Measurements from ENCODE around the gene HNF4A. TPM values are rescaled to one million over a fixed set of nuclear protein-coding genes. Genes with fewer than 3 reads are reported as not detected.

The HNF4A gene
- total and polyA plus RNA-seq, 2 of the 13 experiments (the other 11 are each of a cell fraction or from before 2014, with no cell fraction given): 80.9 to 169 TPM

DNA sequence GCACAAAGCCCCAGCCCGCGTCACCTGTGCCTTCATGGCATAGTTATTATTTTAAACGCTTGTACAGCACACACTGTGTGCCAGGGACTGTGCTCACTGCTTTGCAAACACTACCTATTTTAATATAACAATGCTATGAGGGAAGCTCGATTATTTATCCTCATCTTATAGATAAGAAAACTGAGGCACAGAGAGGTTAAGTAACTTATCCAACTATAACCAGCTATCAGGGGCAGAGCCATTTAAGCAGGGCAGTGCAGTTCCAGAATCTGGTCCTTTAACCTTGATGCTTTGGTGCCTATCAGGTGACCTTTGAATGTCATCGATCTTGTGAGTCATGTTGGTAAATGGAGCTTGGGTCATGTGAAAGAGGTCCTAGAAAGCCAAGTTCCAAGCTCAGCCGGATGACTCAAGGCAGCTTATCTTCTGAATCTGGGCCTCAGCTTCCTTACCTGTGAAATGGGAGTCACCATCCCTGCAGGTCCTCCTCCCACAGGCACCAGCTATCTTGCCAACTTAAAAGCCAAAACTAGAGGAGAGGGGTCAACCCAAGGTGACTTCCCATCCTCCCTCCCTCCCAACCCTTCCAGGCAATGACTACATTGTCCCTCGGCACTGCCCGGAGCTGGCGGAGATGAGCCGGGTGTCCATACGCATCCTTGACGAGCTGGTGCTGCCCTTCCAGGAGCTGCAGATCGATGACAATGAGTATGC, 63.8 kb downstream of the HNF4A start (continued):
- TF ChIP-seq BRCA1 (CRISPR knock-in tag; IDR thresholded peaks at IDR 0.05): no peak
- TF ChIP-seq GFI1 (CRISPR knock-in tag; IDR thresholded peaks at IDR 0.05; ENCODE audit: borderline replicate concordance): peak; percentile 68; the same call in 1 of the 2 replicates
- no peak for TF ChIP-seq ZNF672 (CRISPR knock-in tag; IDR thresholded peaks at IDR 0.05)
- peak; percentile 95 for TF ChIP-seq HNF4A (CRISPR knock-in tag; IDR thresholded peaks at IDR 0.05)
- peak; percentile 96 for TF ChIP-seq SMAD3 (CRISPR knock-in tag; IDR thresholded peaks at IDR 0.05)
- TF ChIP-seq, protein P1, sequence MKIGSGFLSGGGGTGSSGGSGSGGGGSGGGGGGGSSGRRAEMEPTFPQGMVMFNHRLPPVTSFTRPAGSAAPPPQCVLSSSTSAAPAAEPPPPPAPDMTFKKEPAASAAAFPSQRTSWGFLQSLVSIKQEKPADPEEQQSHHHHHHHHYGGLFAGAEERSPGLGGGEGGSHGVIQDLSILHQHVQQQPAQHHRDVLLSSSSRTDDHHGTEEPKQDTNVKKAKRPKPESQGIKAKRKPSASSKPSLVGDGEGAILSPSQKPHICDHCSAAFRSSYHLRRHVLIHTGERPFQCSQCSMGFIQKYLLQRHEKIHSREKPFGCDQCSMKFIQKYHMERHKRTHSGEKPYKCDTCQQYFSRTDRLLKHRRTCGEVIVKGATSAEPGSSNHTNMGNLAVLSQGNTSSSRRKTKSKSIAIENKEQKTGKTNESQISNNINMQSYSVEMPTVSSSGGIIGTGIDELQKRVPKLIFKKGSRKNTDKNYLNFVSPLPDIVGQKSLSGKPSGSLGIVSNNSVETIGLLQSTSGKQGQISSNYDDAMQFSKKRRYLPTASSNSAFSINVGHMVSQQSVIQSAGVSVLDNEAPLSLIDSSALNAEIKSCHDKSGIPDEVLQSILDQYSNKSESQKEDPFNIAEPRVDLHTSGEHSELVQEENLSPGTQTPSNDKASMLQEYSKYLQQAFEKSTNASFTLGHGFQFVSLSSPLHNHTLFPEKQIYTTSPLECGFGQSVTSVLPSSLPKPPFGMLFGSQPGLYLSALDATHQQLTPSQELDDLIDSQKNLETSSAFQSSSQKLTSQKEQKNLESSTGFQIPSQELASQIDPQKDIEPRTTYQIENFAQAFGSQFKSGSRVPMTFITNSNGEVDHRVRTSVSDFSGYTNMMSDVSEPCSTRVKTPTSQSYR (CRISPR knock-in tag; IDR thresholded peaks at IDR 0.05; ENCODE audit: borderline replicate concordance): peak; percentile 39; the same call in 1 of the 2 replicates
- peak; percentile 14; the same call in 1 of the 2 replicates for TF ChIP-seq ZBTB7A (CRISPR knock-in tag; IDR thresholded peaks at IDR 0.05)
- no peak for TF ChIP-seq ZNF674 (CRISPR knock-in tag; IDR thresholded peaks at IDR 0.05; ENCODE audit: low read depth)
- TF ChIP-seq NFYB (CRISPR knock-in tag; IDR thresholded peaks at IDR 0.05): no peak
- no peak for TF ChIP-seq ZNF44 (CRISPR knock-in tag; IDR thresholded peaks at IDR 0.05)
- TF ChIP-seq ISX (CRISPR knock-in tag; conservative IDR thresholded peaks at IDR 0.05): no peak
- TF ChIP-seq HNRNPUL1 (IDR thresholded peaks at IDR 0.05; ENCODE audit: low read depth, low read length): no peak
- TF ChIP-seq, protein P2, sequence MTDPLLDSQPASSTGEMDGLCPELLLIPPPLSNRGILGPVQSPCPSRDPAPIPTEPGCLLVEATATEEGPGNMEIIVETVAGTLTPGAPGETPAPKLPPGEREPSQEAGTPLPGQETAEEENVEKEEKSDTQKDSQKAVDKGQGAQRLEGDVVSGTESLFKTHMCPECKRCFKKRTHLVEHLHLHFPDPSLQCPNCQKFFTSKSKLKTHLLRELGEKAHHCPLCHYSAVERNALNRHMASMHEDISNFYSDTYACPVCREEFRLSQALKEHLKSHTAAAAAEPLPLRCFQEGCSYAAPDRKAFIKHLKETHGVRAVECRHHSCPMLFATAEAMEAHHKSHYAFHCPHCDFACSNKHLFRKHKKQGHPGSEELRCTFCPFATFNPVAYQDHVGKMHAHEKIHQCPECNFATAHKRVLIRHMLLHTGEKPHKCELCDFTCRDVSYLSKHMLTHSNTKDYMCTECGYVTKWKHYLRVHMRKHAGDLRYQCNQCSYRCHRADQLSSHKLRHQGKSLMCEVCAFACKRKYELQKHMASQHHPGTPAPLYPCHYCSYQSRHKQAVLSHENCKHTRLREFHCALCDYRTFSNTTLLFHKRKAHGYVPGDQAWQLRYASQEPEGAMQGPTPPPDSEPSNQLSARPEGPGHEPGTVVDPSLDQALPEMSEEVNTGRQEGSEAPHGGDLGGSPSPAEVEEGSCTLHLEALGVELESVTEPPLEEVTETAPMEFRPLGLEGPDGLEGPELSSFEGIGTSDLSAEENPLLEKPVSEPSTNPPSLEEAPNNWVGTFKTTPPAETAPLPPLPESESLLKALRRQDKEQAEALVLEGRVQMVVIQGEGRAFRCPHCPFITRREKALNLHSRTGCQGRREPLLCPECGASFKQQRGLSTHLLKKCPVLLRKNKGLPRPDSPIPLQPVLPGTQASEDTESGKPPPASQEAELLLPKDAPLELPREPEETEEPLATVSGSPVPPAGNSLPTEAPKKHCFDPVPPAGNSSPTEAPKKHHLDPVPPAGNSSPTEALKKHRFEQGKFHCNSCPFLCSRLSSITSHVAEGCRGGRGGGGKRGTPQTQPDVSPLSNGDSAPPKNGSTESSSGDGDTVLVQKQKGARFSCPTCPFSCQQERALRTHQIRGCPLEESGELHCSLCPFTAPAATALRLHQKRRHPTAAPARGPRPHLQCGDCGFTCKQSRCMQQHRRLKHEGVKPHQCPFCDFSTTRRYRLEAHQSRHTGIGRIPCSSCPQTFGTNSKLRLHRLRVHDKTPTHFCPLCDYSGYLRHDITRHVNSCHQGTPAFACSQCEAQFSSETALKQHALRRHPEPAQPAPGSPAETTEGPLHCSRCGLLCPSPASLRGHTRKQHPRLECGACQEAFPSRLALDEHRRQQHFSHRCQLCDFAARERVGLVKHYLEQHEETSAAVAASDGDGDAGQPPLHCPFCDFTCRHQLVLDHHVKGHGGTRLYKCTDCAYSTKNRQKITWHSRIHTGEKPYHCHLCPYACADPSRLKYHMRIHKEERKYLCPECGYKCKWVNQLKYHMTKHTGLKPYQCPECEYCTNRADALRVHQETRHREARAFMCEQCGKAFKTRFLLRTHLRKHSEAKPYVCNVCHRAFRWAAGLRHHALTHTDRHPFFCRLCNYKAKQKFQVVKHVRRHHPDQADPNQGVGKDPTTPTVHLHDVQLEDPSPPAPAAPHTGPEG (CRISPR knock-in tag; IDR thresholded peaks at IDR 0.05): no peak
- TF ChIP-seq KLF16 (CRISPR knock-in tag; IDR thresholded peaks at IDR 0.05): peak in 1 of 2 experiments; percentile 88; a peak in 2 of 4 replicates
- TF ChIP-seq, protein P3, sequence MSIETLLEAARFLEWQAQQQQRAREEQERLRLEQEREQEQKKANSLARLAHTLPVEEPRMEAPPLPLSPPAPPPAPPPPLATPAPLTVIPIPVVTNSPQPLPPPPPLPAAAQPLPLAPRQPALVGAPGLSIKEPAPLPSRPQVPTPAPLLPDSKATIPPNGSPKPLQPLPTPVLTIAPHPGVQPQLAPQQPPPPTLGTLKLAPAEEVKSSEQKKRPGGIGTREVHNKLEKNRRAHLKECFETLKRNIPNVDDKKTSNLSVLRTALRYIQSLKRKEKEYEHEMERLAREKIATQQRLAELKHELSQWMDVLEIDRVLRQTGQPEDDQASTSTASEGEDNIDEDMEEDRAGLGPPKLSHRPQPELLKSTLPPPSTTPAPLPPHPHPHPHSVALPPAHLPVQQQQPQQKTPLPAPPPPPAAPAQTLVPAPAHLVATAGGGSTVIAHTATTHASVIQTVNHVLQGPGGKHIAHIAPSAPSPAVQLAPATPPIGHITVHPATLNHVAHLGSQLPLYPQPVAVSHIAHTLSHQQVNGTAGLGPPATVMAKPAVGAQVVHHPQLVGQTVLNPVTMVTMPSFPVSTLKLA (IDR thresholded peaks at IDR 0.05): no peak
- no peak for TF ChIP-seq ZEB1 (IDR thresholded peaks at IDR 0.05; ENCODE audit: insufficient replicate concordance, low read depth)
- TF ChIP-seq ELF4 (CRISPR knock-in tag; IDR thresholded peaks at IDR 0.05; ENCODE audit: borderline replicate concordance): no peak
